OCI-LY3 (cell line): Measurements from ENCODE around the gene TPGS2.
A peak's percentile ranks its signal among the peaks of the same experiment; 100 is the strongest.
"Not testable (repeated sequence)": the region's sequence is repeated elsewhere in the genome, so short reads cannot be mapped to it uniquely, and the experiment has no call there.

Source experiments
- H2AFZ ChIP-seq: fragments of 200-600, 300-600 bp; shearing (Covaris generic); 2 replicates; pipeline ENCODE4 v1.6.0; 2014; ENCODE audit warnings: antibody characterized with exemption, low read depth, low read length
- H3K27ac ChIP-seq: fragments of 200-600, 300-600 bp; sonication (generic); 2 replicates; pipeline ENCODE4 v1.5.1; 2014; ENCODE audit warnings: mild to moderate bottlenecking, low read length, moderate library complexity, mixed read lengths
- H3K27me3 ChIP-seq: fragments of 200-600, 300-600 bp; sonication (generic); 2 replicates; pipeline ENCODE4 v1.6.1; 2014; ENCODE audit warnings: low read depth, low read length, mixed read lengths
- H3K36me3 ChIP-seq: fragments of 200-600, 300-600 bp; sonication (generic); replicated peaks from 2 replicates; pipeline ENCODE3; 2014; ENCODE audit warnings: low read depth, low read length, mixed read lengths
- H3K4me1 ChIP-seq: fragments of 300-600, 200-600 bp; sonication (generic); 2 replicates; pipeline ENCODE4 v1.6.1; 2014; ENCODE audit warnings: low read length, mixed read lengths
- H3K4me2 ChIP-seq: fragments of 200-600, 300-600 bp; sonication (generic); 2 replicates; pipeline ENCODE4 v1.6.1; 2014; ENCODE audit warnings: low read length, mixed read lengths
- H3K4me3 ChIP-seq: fragments of 300-600, 200-600 bp; sonication (generic); 2 replicates; pipeline ENCODE4 v1.5.1; 2014; ENCODE audit warnings: antibody characterized with exemption, mild to moderate bottlenecking, low read length, moderate library complexity
- H3K79me2 ChIP-seq: fragments of 300-600, 200-600 bp; shearing (Covaris generic); 2 replicates; pipeline ENCODE4 v1.6.1; 2014; ENCODE audit warnings: mild to moderate bottlenecking, low read length, mixed read lengths
- H3K9ac ChIP-seq: fragments of 300-600, 200-600 bp; shearing (Covaris generic); 2 replicates; pipeline ENCODE4 v1.6.0; 2014; ENCODE audit warnings: mild to moderate bottlenecking, low read length, moderate library complexity
- H3K9me3 ChIP-seq: fragments of 200-600, 300-600 bp; shearing (Covaris generic); 2 replicates; pipeline ENCODE4 v1.6.1; 2014; ENCODE audit warnings: low read length, mixed read lengths; ENCODE audit not compliant: insufficient read depth
- H4K20me1 ChIP-seq: fragments of 200-600, 300-600 bp; sonication (generic); 2 replicates; pipeline ENCODE4 v1.6.1; 2016; ENCODE audit warnings: low read length, mixed read lengths; ENCODE audit not compliant: insufficient read depth
- EZH2phosphoT487 ChIP-seq: fragments of 200-600 bp; shearing (Covaris generic); IDR thresholded peaks from 2 replicates; pipeline ENCODE4 v1.6.1; 2018; ENCODE audit warnings: antibody characterized with exemption, mixed run types, low read depth
- TF ChIP-seq, protein P1 (sequence below): fragments of 200-600, 300-600 bp; sonication (generic); IDR thresholded peaks from 2 replicates; pipeline ENCODE4 v1.5.1; 2014; ENCODE audit warnings: antibody characterized with exemption, low read length, low read depth

Gene TPGS2, protein sequence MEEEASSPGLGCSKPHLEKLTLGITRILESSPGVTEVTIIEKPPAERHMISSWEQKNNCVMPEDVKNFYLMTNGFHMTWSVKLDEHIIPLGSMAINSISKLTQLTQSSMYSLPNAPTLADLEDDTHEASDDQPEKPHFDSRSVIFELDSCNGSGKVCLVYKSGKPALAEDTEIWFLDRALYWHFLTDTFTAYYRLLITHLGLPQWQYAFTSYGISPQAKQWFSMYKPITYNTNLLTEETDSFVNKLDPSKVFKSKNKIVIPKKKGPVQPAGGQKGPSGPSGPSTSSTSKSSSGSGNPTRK

DNA sequence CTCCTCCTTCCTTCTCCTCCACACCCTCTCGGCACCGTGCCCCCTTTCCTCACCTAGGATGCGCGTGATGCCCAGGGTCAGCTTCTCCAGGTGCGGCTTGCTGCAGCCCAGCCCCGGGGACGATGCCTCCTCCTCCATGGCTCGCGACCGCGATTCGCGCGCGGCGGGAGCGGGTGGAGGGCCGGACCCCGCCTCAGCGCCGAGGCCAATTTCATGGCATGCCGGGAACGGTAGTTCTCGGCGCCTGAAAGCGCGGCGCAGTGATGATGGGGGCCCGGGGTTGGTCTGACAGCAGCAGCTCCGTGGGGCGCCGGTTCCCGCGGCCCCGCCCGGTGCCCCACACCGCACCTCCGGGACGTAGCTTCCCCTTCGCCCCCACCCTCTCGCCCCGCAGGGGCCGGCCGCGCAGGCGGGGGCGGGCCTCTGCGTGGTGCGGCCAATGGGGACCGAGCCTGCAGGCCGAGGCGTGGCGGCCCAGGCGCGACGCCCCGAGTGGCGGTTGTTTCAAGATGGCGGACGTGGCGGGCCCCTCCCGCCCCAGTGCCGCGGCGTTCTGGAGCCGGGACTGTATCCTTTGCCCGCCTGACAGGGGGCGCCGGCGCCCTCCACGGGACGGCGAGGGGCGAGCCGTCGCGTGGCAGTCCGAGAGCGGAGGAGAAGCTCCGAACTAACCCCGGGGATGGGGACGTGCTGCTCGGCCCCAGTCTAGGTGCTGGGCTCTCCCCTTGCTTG is at the start of gene TPGS2, which contains the start of gene KIAA1328:
TSS of gene TPGS2 (minus strand) at position 373 of the 732 bp plus-strand sequence. CDS start at position 138, 235 bp downstream.
TSS of gene KIAA1328 (plus strand) at position 498 of the 732 bp plus-strand sequence. CDS start at position 510, 12 bp downstream.
- Histone ChIP-seq H2AFZ (peak within 1 kb of the TSS; percentile 80), H3K4me3 (peak within 1 kb of the TSS; percentile 94), H3K4me1 (peaks cover 13% of the 10 kb centered on the region), H3K9ac (peak within 1 kb of the TSS; percentile 89), H3K79me2 (peaks cover 28% of the 10 kb centered on the region), H3K27ac (peak within 1 kb of the TSS; percentile 41), H3K27me3 (no peaks in the 10 kb centered on the region), H3K9me3 (no peaks in the 10 kb centered on the region), H4K20me1 (no peaks in the 10 kb centered on the region), H3K4me2 (peak within 1 kb of the TSS; percentile 78), H3K36me3 (peaks cover 7% of the 10 kb centered on the region)
- TF ChIP-seq, protein P1, sequence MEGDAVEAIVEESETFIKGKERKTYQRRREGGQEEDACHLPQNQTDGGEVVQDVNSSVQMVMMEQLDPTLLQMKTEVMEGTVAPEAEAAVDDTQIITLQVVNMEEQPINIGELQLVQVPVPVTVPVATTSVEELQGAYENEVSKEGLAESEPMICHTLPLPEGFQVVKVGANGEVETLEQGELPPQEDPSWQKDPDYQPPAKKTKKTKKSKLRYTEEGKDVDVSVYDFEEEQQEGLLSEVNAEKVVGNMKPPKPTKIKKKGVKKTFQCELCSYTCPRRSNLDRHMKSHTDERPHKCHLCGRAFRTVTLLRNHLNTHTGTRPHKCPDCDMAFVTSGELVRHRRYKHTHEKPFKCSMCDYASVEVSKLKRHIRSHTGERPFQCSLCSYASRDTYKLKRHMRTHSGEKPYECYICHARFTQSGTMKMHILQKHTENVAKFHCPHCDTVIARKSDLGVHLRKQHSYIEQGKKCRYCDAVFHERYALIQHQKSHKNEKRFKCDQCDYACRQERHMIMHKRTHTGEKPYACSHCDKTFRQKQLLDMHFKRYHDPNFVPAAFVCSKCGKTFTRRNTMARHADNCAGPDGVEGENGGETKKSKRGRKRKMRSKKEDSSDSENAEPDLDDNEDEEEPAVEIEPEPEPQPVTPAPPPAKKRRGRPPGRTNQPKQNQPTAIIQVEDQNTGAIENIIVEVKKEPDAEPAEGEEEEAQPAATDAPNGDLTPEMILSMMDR, result peak; percentile 52
- no peak for TF ChIP-seq EZH2phosphoT487

DNA sequence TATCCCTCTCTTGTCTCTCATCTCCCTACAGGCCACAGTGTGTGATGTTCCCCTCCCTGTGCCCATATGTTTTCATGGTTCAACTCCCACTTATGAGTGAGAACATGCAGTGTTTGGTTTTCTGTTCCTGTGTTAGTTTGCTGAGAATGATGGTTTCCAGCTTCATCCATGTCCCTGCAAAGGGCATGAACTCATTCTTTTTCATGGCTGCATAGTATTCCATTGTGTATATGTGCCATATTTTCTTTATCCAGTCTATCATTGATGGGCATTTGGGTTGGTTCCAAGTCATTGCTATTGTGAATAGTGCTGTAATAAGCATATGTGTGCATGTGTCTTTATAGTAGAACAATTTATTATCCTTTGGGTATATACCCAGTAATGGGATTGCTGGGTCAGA is 45.0 kb upstream of the TPGS2 start:
- H3K4me1 ChIP-seq, H3K79me2 ChIP-seq, H3K27me3 ChIP-seq, H3K9me3 ChIP-seq, H2AFZ ChIP-seq, H3K27ac ChIP-seq, H3K36me3 ChIP-seq, H3K4me3 ChIP-seq, H3K4me2 ChIP-seq, H3K9ac ChIP-seq, H4K20me1 ChIP-seq: not testable (repeated sequence)

DNA sequence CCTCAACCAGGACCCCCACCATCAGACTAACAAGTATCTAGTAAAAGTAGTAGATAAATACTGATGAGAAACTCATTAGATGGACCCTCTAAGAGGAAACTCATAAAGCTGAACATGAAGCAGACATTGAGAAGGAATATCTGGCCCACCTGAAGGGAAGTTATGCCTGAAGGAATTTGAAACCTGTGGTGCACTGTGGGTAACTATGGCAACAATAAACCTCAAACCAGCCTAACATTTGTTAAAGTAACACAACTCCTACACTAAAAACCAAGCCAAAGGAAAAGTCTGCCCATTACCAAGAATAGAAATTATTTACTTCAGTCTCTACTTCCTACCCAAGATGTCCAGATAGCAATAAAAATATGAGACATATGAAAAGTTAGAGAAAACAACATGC is 43.5 kb upstream of the TPGS2 start:
- Histone ChIP-seq H3K4me1 (no peaks in the 10 kb centered on the region), H3K4me3 (no peak overlapping the region), H3K79me2 (no peaks in the 10 kb centered on the region), H3K4me2 (no peak overlapping the region), H4K20me1 (no peaks in the 10 kb centered on the region), H3K9me3 (no peaks in the 10 kb centered on the region), H3K9ac (no peak overlapping the region), H3K27ac (no peak overlapping the region), H3K36me3 (no peaks in the 10 kb centered on the region), H3K27me3 (no peaks in the 10 kb centered on the region), H2AFZ (no peak overlapping the region)
- TF ChIP-seq EZH2phosphoT487, result no peak
- TF ChIP-seq, protein P1, result no peak

DNA sequence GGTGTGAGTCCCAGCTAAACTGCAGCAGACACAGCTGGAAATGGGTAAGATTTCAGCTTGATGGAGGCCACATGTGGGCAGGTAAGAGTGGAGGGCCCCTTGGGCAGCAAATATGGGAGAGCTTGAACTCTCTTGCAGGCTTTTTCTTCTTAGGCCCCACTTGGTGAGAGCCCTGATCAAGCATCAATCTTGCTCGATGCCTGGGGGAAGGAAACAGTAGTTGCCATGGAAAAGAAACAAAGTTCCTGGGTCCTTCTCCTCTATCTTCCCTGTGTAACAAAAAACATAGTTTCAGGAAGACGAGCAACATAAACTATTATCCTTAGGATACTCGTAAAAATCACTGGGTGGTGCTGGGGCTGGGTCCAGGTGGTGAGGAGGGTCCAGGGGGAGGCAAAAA is 43.0 kb upstream of the TPGS2 start:
- Histone ChIP-seq H3K79me2 (no peaks in the 10 kb centered on the region), H3K9me3 (no peaks in the 10 kb centered on the region), H3K4me2 (no peak overlapping the region), H3K27me3 (no peaks in the 10 kb centered on the region), H2AFZ (no peak overlapping the region), H3K27ac (no peak overlapping the region), H4K20me1 (no peaks in the 10 kb centered on the region), H3K4me1 (no peaks in the 10 kb centered on the region), H3K36me3 (no peaks in the 10 kb centered on the region), H3K9ac (no peak overlapping the region), H3K4me3 (no peak overlapping the region)
- TF ChIP-seq EZH2phosphoT487, result no peak
- TF ChIP-seq, protein P1, result no peak
